Ammon's horn (tissue), 1 donor: ENCODE measurements around the gene PANK2.
"Not testable (repeated sequence)": the region's sequence is repeated elsewhere in the genome, so short reads cannot be mapped to it uniquely, and the experiment has no call there.

Source experiments
- DNase-seq: peaks from one replicate; pipeline ENCODE4 v3.0.0-alpha.2; 2016; ENCODE audit warnings: low spot score

PANK2 gene

DNA sequence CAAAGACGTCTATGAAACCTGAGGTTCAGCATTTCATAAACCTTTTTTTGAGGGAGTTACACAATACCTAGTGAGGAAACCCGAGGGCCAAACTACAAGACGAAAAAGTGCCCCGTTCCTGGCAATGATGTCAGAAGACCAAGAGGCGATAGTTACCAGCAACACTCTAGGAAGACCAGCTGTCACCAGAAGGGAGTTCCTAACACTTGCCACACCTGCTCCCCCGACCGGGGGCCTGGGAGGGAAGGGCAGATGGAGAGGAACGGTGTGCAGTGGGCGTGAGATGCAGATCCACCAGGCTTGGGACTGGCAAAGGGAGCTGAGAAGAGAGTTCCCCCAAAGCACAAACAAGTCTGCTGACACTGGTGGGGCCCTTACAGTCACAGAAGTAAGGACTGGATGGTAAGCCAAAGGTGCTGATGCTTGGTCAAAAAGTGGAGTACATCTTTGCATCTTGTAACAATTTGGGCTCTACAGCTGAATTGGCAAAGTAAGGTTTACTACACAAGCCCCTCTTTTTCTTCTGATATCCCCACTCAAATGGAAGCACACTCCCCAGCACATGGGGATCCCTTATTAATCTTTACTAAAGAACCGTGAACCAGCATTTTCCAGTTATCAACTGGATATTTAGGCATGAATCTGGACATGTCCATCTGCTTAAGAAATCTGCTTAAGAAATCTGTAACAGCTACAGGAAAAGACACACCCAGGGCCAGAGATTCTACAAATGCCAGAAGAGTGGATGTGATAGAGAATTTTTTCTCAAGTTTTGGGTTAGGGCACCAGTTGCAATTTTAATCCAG lies 38.5 kb downstream of the PANK2 start:
- no peak for DNase-seq

GRCh38 chr20:3929713-3930060 lies 40.5 kb downstream of the PANK2 start:
- no peak for DNase-seq

DNA sequence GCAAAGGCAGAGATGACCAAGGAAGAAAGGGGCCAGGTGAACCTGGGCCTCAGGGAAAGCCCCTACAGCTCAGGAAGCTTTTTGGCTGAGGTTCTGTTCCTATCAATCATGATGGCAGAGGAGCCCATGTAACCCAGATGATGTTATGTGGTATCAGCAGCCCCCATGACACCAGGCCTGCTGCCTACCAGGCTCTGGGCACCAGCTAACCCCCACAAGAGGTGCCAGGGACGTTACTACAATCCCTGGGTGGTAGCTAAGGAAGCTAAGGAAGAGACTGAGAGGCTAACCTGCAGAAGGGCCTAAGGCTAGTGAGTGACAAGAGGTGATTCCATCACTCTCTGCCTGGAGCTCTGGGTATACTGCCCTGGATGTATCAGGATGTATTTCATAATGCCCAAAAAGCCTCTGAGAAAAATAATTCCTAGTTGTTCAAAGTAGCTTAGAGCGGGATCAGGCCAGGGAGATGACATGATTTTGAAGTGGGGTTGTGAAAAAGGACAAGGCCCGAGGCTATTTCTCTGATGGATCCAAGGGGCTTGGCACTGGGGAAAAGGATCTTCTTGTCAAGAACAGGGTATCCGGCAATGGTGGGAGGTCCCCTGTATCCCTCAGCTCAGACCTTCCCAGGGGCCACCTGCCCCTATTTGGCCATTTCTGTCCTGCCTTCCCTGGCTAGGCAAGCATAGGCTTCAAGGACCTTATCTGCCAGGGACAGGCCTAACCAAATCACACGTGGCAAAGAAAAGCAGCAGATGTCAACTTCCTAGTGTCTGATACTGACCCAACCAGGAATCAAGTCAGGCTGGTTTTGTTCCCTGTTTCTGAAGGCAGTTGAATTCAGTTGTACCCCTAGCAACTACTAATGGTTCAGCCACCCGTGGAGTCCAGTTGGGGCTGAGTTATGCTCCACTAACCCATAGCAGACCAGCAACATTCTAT lies 41.3 kb downstream of the PANK2 start:
- no peak for DNase-seq

GRCh38 chr20:3931664-3932063 lies 42.5 kb downstream of the PANK2 start:
- no peak for DNase-seq

- DNase-seq: no peak
Measured at GRCh38 chr20:3932277-3932676, 43.1 kb downstream of the PANK2 start.

DNA sequence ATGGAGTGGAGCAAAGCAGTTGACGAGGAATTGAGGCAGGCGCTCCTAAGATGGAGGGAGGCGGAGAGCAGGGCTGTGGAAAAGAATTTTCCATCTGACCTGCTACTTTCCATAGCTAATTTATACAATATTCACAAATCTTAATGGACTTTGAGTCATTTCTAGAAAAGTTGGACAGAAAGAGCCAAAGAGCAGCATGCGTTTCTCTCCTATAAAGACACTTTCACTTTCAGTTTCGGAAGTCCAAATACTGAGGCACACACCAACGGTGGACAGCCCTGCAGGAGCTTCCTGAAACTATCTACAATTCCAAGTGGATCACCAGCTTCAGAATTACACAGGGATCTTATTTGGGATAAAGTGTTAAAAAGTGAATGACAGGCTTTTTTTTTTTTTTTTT lies 43.5 kb downstream of the PANK2 start:
- DNase-seq: no peak

DNA sequence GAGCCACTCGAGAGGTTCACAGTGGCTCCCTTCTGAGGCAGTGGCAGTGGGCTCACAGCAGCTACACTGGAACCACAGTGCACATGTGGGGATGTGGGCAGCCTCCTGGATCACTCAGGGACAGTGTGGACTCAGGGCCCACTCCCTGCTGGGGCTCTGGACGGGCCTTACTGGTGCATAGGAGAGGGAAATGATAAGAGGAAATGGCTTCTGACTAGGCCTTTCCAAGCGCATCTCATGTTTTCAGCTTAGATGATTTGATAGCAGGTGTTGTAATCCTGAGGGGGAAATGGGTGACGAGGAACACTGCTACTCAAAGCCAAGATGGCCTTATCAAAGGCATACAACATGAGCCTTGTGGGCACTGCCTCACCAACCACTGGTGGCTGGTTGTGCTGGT lies 44.0 kb downstream of the PANK2 start:
- DNase-seq: no peak

DNA sequence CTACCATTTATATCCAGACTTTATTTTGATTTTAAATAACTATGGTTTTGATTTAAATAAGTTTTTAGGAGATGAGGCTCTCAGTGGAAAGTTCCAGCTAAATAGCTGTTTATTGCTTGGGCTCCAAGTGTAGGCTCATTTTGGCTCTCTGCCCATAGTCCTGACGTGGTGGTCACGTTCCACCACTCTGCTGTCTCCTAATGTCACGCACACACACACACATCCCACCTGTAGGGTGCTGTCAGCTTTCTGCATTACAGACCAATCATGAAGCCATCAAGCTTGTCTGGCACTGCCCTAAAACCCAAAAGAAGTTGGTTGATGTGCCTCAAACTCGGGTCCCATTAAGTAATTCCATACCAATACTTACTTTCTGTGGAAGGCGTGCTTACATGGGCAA lies 45.4 kb downstream of the PANK2 start:
- no peak for DNase-seq

DNA sequence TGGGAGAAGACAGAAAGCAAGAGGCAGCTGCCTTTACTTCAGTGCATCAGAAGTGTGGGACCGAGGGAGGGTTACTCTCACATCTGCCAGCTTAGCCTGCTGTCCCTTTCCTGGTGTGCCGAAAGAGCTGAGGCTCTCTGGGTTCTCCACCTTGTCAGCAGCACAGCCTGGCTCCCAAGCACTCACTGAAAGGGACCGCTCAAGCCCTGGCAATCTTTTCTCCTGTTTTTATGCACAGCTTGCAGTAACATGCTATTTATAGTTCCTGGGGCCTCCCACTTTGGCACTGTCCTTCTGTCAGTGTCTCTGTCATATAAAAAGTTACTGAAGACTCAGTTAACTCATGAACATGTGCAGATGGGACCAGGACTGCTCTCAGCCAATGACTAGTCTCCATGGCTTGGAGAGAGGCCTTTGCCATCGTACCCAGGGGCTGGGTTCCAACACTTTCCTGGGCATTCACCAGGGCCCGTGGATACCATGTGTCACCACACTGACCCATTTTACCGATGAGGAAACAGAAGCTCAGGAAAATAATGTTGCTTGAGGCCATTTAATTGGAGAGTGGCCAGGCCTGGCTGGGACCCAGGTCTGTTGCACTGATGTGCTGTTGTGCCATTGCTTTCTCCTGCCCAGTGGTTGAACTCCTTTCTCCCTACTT lies 46.2 kb downstream of the PANK2 start:
- DNase-seq: peak; percentile 66

DNA sequence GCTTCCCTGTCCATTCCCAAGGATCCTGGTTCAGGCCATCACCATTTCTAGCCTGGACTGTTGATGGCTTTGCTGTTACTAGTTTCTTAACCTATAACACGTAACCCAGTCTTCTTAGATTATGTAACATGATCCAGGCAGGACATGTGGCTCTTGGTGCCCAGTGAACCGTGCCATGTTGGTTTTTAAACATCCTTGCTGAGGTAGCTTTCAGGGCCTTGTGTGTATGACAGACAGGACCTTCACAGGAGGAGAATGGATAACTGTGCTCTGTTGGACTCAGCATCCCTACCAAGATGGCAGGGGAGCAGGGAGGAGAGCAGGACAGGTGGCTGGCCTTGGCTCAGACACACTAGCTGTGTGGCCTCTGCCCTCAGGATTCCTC lies 46.8 kb downstream of the PANK2 start:
- DNase-seq: no peak

- no peak for DNase-seq
Measured at GRCh38 chr20:3937618-3938017, 48.4 kb downstream of the PANK2 start.

DNA sequence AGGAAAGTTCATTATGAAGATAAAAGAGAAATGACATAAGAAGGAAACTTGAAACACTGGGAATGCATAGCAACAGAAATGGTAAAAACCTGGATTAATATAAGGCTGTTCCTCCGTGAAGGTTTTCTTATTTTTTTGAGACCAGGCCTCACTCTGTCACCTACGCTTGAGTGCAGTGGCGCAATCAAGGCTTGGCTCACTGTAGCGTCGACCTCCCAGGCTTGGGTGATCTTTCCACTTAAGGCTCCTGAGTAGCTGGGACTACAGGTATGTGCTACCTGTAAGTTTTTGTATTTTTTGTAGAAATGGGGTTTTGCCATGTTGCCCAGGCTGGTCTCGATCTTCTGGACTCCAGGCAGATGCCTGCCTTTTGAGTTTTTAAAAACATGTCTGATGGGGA lies 51.7 kb downstream of the PANK2 start:
- no peak for DNase-seq

GRCh38 chr20:3946666-3947065 lies 57.5 kb downstream of the PANK2 start:
- not testable (repeated sequence) for DNase-seq

DNA sequence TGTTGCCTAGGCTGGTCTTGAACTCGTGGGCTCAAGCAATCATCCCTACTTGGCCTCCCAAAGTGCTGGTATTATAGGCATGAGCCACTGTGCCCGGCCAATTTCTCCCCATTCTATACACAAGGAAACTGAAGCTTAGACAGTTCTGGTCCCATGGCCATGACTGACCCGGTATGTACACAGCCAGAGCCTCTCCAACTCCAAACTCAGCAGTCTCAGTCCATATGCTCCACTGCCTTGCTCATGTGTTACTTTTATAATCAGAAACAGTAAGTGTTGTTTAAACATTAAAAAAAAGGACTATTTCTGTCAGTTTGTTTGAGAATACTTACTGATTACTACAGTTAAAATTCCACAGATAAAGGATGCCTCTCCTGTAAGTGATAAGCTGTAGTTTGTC lies 75.5 kb downstream of the PANK2 start:
- no peak for DNase-seq

DNA sequence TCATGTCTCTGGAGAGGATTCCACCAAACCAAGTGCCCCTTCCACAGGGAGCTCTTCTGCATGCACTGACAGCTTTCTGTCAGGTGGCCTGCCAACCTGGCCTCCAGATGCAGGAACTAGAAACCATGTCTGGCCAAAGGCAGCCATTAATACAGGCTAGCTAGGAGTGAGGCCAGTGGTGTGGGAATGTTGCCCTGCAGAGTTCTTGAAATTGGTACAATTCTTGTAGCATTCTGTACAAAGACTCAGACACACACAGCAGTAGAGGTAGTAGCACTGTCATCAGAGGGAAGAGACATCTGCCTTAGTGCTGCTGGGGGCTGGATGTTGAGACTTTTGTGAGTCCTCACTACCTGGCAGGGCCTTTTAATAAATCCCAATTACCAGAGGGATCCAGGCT lies 77.4 kb downstream of the PANK2 start:
- no peak for DNase-seq

DNA sequence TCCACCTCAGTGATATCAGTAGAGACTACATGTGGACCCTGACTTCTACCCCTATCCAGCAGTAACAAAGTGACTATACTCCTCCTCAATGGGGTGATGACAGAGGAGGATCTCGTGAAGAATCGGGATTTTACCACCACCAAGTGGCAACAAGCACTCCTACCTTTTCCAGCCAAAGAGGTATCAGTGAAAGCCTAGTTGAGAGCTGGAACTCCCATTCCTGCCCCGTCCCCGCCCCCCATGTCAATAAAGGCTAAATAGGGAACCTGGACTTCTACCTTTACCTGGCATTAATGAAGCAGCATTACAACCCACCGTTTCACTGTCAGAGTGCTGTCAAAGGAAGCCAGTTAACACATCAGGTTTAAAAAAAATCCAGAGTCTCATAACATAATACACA lies 80.8 kb downstream of the PANK2 start:
- no peak for DNase-seq

- DNase-seq: no peak
Measured at GRCh38 chr20:3971145-3971544, 82.0 kb downstream of the PANK2 start.

GRCh38 chr20:3972161-3972560 lies 83.0 kb downstream of the PANK2 start:
- DNase-seq: no peak

DNA sequence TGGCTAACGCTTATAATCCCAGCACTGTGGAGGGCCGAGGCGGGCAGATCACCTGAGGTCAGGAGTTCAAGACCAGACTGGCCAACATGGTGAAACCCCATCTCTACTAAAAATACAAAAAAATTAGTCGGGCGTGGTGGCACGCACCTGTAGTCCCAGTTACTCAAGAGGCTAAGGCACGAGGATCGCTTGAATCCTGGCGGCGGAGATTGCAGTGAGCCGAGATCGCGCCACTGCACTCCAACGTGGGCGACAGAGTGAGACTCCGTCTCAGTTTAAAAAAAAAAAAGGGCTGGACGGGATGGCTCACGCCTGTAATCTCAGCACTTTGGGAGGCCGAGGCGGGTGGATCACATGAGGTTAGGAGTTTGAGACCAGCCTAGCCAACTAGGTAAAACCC lies 83.4 kb downstream of the PANK2 start:
- not testable (repeated sequence) for DNase-seq

GRCh38 chr20:3973705-3974104 lies 84.5 kb downstream of the PANK2 start:
- DNase-seq: no peak

GRCh38 chr20:3976511-3976910 lies 87.3 kb downstream of the PANK2 start:
- no peak for DNase-seq
